Activated T-helper 2 cell treated with anti-CD3 and anti-CD28 coated beads, Interferon-gamma antibody, Interleukin-2, Interleukin-4, amounts not matched to agents 10 μg/mL and 5 μg/mL and 100 μg/mL, durations not matched to agents 14 hours and 24 hours and 36 hours (primary cell): ENCODE measurements around the gene C2orf49. TPM values are rescaled to one million over a fixed set of nuclear protein-coding genes. Genes with fewer than 3 reads are reported as not detected.
A peak's percentile ranks its signal among the peaks of the same experiment; 100 is the strongest.
"Not testable (repeated sequence)": the region's sequence is repeated elsewhere in the genome, so short reads cannot be mapped to it uniquely, and the experiment has no call there.

Source experiments
- DNase-seq: peaks from one replicate; pipeline ENCODE4 v3.0.0; 2021; ENCODE audit warnings: low spot score
- H3K27ac Mint-ChIP-seq: one replicate; pipeline ENCODE4 v1.8.0; 2021; ENCODE audit warnings: mixed read lengths
- H3K27me3 Mint-ChIP-seq: one replicate; pipeline ENCODE4 v1.8.0; 2021; ENCODE audit warnings: low read depth, mixed read lengths
- H3K36me3 Mint-ChIP-seq: one replicate; pipeline ENCODE4 v1.8.0; 2021; ENCODE audit warnings: low read depth, mixed read lengths
- H3K4me1 Mint-ChIP-seq: one replicate; pipeline ENCODE4 v1.8.0; 2021; ENCODE audit warnings: low read depth, mixed read lengths
- H3K4me3 Mint-ChIP-seq: one replicate; pipeline ENCODE4 v1.8.0; 2021; ENCODE audit warnings: low read depth, mild to moderate bottlenecking, moderate library complexity, mixed read lengths
- H3K9me3 Mint-ChIP-seq: one replicate; pipeline ENCODE4 v1.8.0; 2021; ENCODE audit warnings: mixed read lengths
- intact Hi-C: fragments of 100-400 bp; cut with micrococcal nuclease; formaldehyde crosslinking; loops from one replicate; pipeline ENCODE4 v1.15.1; 2023
- total RNA-seq: library from RNA; stranded (reverse); gene quantifications from 2 replicates; pipeline ENCODE4 v1.2.3, GENCODE V29; 2022

The C2orf49 gene
- total RNA-seq, 1 donor from 2014 or later: 19.0 TPM

GRCh38 chr2:105325389-105325963 is 11.9 kb upstream of the C2orf49 start:
- no peak overlapping the region for H3K27ac Mint-ChIP-seq
- no peaks in the 10 kb centered on the region for H3K9me3 Mint-ChIP-seq
- peaks cover 27% of the 10 kb centered on the region for H3K36me3 Mint-ChIP-seq
- no peak for DNase-seq
- intact Hi-C loops: no loop called here
- H3K4me1 Mint-ChIP-seq: peaks cover 39% of the 10 kb centered on the region
- H3K4me3 Mint-ChIP-seq: no peak overlapping the region
- no peaks in the 10 kb centered on the region for H3K27me3 Mint-ChIP-seq

- H3K27me3 Mint-ChIP-seq, H3K9me3 Mint-ChIP-seq, H3K4me3 Mint-ChIP-seq, intact Hi-C loops, H3K27ac Mint-ChIP-seq, DNase-seq: not testable (repeated sequence)
- Mint-ChIP-seq H3K36me3 (peaks cover 27% of the 10 kb centered on the region), H3K4me1 (peaks cover 44% of the 10 kb centered on the region)
These were observed 10.1 kb upstream of the C2orf49 start for GRCh38 chr2:105327271-105327670.

DNA sequence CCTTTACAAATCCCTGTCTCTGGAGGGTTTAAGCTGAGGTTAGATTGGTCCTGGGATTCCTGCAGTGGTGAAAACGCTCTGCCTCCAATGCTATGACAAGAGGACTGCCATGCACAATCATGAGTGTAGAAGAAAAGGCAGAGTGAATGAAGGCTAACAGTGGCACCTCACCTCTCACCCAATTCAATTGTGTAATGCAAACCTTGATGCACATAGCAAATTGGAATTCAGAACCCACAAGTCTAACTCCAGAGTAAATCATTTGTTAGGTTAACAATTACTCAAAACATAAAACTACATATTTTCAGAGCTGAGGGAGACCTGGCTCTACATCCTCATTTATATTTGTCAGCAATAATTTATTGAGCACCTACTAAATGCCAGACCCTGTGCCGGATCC is 9.7 kb upstream of the C2orf49 start:
- Mint-ChIP-seq H3K27me3 (no peaks in the 10 kb centered on the region), H3K4me1 (peaks cover 40% of the 10 kb centered on the region), H3K4me3 (peak overlapping the region; percentile 92), H3K9me3 (no peaks in the 10 kb centered on the region), H3K27ac (peak overlapping the region; percentile 91), H3K36me3 (peaks cover 25% of the 10 kb centered on the region)
- DNase-seq: no peak
- intact Hi-C loops: no loop called here

- Mint-ChIP-seq H3K4me3 (peak overlapping the region; percentile 92), H3K36me3 (peaks cover 21% of the 10 kb centered on the region), H3K4me1 (peaks cover 31% of the 10 kb centered on the region), H3K9me3 (no peaks in the 10 kb centered on the region), H3K27ac (peak overlapping the region; percentile 91), H3K27me3 (no peaks in the 10 kb centered on the region)
- intact Hi-C loops: no loop called here
- no peak for DNase-seq
These were observed 8.8 kb upstream of the C2orf49 start for GRCh38 chr2:105328281-105329196.

DNA sequence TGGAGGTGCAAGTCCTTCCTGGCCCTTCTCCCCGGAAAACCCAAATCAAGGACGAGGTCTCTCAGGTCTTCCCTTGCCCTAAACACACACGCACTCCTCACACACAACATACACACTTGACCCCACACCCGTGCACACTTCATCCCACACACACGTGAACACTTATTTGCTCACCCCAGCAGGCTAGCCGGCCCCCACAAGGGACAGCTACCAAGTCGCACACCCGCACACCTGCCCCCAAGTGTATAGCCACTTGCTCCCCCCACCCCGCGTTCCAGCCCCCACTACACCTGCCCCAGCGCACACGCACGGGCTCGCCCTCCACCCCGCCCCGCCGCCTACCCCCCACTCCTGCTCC is 8.2 kb upstream of the C2orf49 start:
- Mint-ChIP-seq H3K27me3 (no peaks in the 10 kb centered on the region), H3K9me3 (no peaks in the 10 kb centered on the region), H3K36me3 (peaks cover 24% of the 10 kb centered on the region), H3K27ac (peak overlapping the region; percentile 91), H3K4me1 (peaks cover 28% of the 10 kb centered on the region), H3K4me3 (peak overlapping the region; percentile 92)
- DNase-seq: no peak
- intact Hi-C loops: no loop called here

GRCh38 chr2:105329561-105330495 is 7.5 kb upstream of the C2orf49 start, which contains the start of gene TGFBRAP1:
TGFBRAP1 (minus strand) TSS chr2:105329735; CDS start chr2:105308301, 21,434 bp downstream.
- intact Hi-C loops: loop anchor here (10.0 kb wide), 1 partner anchor 465 kb away; no protein-coding TSS in a partner anchor
- Mint-ChIP-seq H3K27ac (peak within 1 kb of the TSS; percentile 92), H3K4me1 (peaks cover 27% of the 10 kb centered on the region)

GRCh38 chr2:105330681-105331375 is 6.5 kb upstream of the C2orf49 start:
- H3K4me3 Mint-ChIP-seq: peak overlapping the region; percentile 86
- no peak for DNase-seq
- H3K27ac Mint-ChIP-seq: peak overlapping the region; percentile 92
- no peaks in the 10 kb centered on the region for H3K9me3 Mint-ChIP-seq
- H3K4me1 Mint-ChIP-seq: peaks cover 28% of the 10 kb centered on the region
- intact Hi-C loops: loop anchor here (10.0 kb wide), 1 partner anchor 464 kb away; no protein-coding TSS in a partner anchor
- H3K27me3 Mint-ChIP-seq: no peaks in the 10 kb centered on the region
- H3K36me3 Mint-ChIP-seq: peaks cover 10% of the 10 kb centered on the region

More at GRCh38 chr2:105329561-105330495, 7.5 kb upstream of the C2orf49 start, which contains the start of gene TGFBRAP1:
- H3K4me3 Mint-ChIP-seq: peak within 1 kb of the TSS; percentile 92
- peaks cover 20% of the 10 kb centered on the region for H3K36me3 Mint-ChIP-seq
- no peaks in the 10 kb centered on the region for H3K9me3 Mint-ChIP-seq
- DNase-seq: peak; percentile 55
- H3K27me3 Mint-ChIP-seq: no peaks in the 10 kb centered on the region

DNA sequence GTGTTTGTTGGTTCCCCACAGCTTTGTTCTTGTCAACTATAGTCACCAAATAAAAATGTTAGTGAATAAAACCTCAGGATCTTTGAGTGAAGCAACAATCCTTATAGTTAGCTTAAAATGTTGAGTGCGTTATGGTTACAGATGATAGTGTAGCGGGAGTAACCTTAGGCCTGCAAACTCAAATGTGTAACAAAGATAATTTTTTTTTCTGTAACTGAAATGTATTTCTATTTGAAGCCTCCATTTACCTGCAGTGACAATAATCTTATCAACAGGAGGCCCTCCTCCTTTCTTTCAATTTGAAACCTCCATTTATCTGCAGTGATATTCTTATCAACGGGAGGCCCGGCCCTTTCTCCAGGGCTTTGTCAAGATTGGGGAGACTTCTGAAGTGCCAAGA is 3.1 kb upstream of the C2orf49 start:
- DNase-seq: no peak
- Mint-ChIP-seq H3K4me1 (peaks cover 31% of the 10 kb centered on the region), H3K36me3 (peaks cover 12% of the 10 kb centered on the region), H3K9me3 (no peaks in the 10 kb centered on the region), H3K27me3 (no peaks in the 10 kb centered on the region), H3K27ac (no peak overlapping the region), H3K4me3 (no peak overlapping the region)
- intact Hi-C loops: loop anchor here (10.0 kb wide), 1 partner anchor 461 kb away; no protein-coding TSS in a partner anchor

DNA sequence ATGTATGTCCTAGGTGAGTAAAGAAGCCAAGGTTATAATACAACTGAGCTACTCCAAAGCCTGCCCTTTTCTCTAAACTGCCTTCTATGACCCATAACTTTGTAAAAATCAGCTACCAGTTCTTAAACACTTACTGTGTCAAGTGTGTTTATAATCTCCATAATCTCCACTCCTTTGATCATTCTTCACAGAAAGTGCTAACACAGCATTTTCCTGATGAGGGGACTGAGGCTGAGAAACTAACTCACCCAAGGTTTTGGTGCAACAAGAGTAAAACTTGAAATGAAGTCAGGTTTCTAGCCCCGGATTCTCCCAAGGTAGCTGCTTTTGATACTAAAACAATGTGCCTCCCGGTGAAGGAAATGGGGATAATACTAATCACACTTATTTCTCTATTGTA is 1.9 kb upstream of the C2orf49 start:
- H3K36me3 Mint-ChIP-seq: peaks cover 23% of the 10 kb centered on the region
- H3K4me1 Mint-ChIP-seq: peaks cover 34% of the 10 kb centered on the region
- no peak for DNase-seq
- intact Hi-C loops: loop anchor here (10.0 kb wide), 1 partner anchor 459 kb away; no protein-coding TSS in a partner anchor
- H3K27ac Mint-ChIP-seq: no peak overlapping the region
- peak overlapping the region; percentile 3 for H3K4me3 Mint-ChIP-seq
- no peaks in the 10 kb centered on the region for H3K27me3 Mint-ChIP-seq
- no peaks in the 10 kb centered on the region for H3K9me3 Mint-ChIP-seq

- peaks cover 29% of the 10 kb centered on the region for H3K4me1 Mint-ChIP-seq
- H3K27me3 Mint-ChIP-seq: no peaks in the 10 kb centered on the region
- peaks cover 33% of the 10 kb centered on the region for H3K36me3 Mint-ChIP-seq
- intact Hi-C loops: loop anchor here (2.0 to 10.0 kb wide), 2 partner anchors 62 to 458 kb away; partner anchors contain the start of gene FHL2
- H3K27ac Mint-ChIP-seq: peak overlapping the region; percentile 100
- no peak for DNase-seq
- no peaks in the 10 kb centered on the region for H3K9me3 Mint-ChIP-seq
- H3K4me3 Mint-ChIP-seq: peak overlapping the region; percentile 99
These were observed 586 bp upstream of the C2orf49 start for GRCh38 chr2:105336786-105337121.

GRCh38 chr2:105338020-105338385 is 663 bp downstream of the C2orf49 start:
- Mint-ChIP-seq H3K9me3 (no peaks in the 10 kb centered on the region), H3K27ac (peak overlapping the region; percentile 100), H3K4me3 (peak overlapping the region; percentile 99), H3K36me3 (peaks cover 42% of the 10 kb centered on the region), H3K4me1 (peaks cover 29% of the 10 kb centered on the region), H3K27me3 (no peaks in the 10 kb centered on the region)
- intact Hi-C loops: loop anchor here (10.0 kb wide), 1 partner anchor 457 kb away; no protein-coding TSS in a partner anchor
- no peak for DNase-seq

GRCh38 chr2:105339414-105339813 is 2.1 kb downstream of the C2orf49 start:
- H3K27ac Mint-ChIP-seq: no peak overlapping the region
- DNase-seq: no peak
- H3K36me3 Mint-ChIP-seq: peaks cover 45% of the 10 kb centered on the region
- H3K9me3 Mint-ChIP-seq: no peaks in the 10 kb centered on the region
- H3K27me3 Mint-ChIP-seq: no peaks in the 10 kb centered on the region
- peaks cover 29% of the 10 kb centered on the region for H3K4me1 Mint-ChIP-seq
- H3K4me3 Mint-ChIP-seq: peak overlapping the region; percentile 99
- intact Hi-C loops: loop anchor here (10.0 kb wide), 1 partner anchor 455 kb away; no protein-coding TSS in a partner anchor
